ENCODE results near the gene SMARCD2. TPM values are rescaled to one million over a fixed set of nuclear protein-coding genes. Genes with fewer than 3 reads are reported as not detected.

Gene SMARCD2
- total and polyA plus RNA-seq, 7 donors, result 44.4 to 122 (median 95.9) TPM

- H3K4me1 ChIP-seq, result peaks cover 0 to 12% (median 5%) of the 10 kb centered on the region in 4 donors
- no peak overlapping the region for H3K27ac ChIP-seq
- intact Hi-C loops (cut with DNase I), result no loop called here
- DNase-seq, result no peak
- no peaks in the 10 kb centered on the region for H3K9me3 ChIP-seq
- TF ChIP-seq CTCF (IDR thresholded peaks at IDR 0.05) (no peak), POLR2A (IDR thresholded peaks at IDR 0.05) (no peak), POLR2AphosphoS5 (IDR thresholded peaks at IDR 0.05) (no peak), EP300 (IDR thresholded peaks at IDR 0.05) (no peak)
- no peak overlapping the region for H3K4me3 ChIP-seq
- no peaks in the 10 kb centered on the region for H3K27me3 ChIP-seq
- no peaks in the 10 kb centered on the region for H3K36me3 ChIP-seq
- 89 to 92% methylated on average over 2 of the region's 2 CpGs for WGBS, 2 donors
These were observed 10.8 kb upstream of the SMARCD2 start for GRCh38 chr17:63853260-63853659.

- no peaks in the 10 kb centered on the region for H3K27me3 ChIP-seq
- intact Hi-C loops (cut with DNase I), result no loop called here
- H3K4me1 ChIP-seq, result peaks cover 0 to 32% (median 11%) of the 10 kb centered on the region in 4 donors
- no peak overlapping the region for H3K27ac ChIP-seq
- no peaks in the 10 kb centered on the region for H3K9me3 ChIP-seq
- H3K4me3 ChIP-seq, result no peak overlapping the region
- H3K36me3 ChIP-seq, result no peaks in the 10 kb centered on the region
- no peak for TF ChIP-seq POLR2AphosphoS5 (IDR thresholded peaks at IDR 0.05)
- no peak for TF ChIP-seq CTCF (IDR thresholded peaks at IDR 0.05)
- TF ChIP-seq POLR2A (IDR thresholded peaks at IDR 0.05), result no peak
- no peak for TF ChIP-seq EP300 (IDR thresholded peaks at IDR 0.05)
- WGBS, 2 donors, result 85 to 90% methylated on average over 9 of the region's 9 CpGs
- peak; percentile 56 for DNase-seq
These were observed 7.9 kb upstream of the SMARCD2 start for GRCh38 chr17:63850401-63850800.

GRCh38 chr17:63848834-63849689, 6.6 kb upstream of the SMARCD2 start:
- Histone ChIP-seq H3K27ac (peak overlapping the region; percentile 55 to 81 (median 64)), H3K36me3 (no peaks in the 10 kb centered on the region), H3K4me3 (peak overlapping the region; percentile 8 to 39 (median 24)), H3K27me3 (no peaks in the 10 kb centered on the region), H3K9me3 (no peaks in the 10 kb centered on the region), H3K4me1 (peaks cover 0 to 40% (median 17%) of the 10 kb centered on the region in 4 donors)
- TF ChIP-seq POLR2AphosphoS5 (IDR thresholded peaks at IDR 0.05) (peak in 2 of 4 donors; percentile 35 to 43), CTCF (IDR thresholded peaks at IDR 0.05) (peak; percentile 50 to 77 (median 63)), EP300 (IDR thresholded peaks at IDR 0.05) (no peak), POLR2A (IDR thresholded peaks at IDR 0.05) (no peak)
- WGBS, 2 donors, result 20 to 22% methylated on average over 82 of the region's 82 CpGs
- peak; percentile 96 for DNase-seq
- intact Hi-C loops (cut with DNase I), result no loop called here

- Histone ChIP-seq H3K4me1 (peaks cover under 1 to 50% (median 25%) of the 10 kb centered on the region in 4 donors), H3K4me3 (no peak overlapping the region), H3K27ac (peak overlapping the region in 3 of 4 donors; percentile 55 to 81 (median 70)), H3K9me3 (no peaks in the 10 kb centered on the region), H3K36me3 (no peaks in the 10 kb centered on the region), H3K27me3 (no peaks in the 10 kb centered on the region)
- no peak for TF ChIP-seq POLR2A (IDR thresholded peaks at IDR 0.05)
- no peak for TF ChIP-seq CTCF (IDR thresholded peaks at IDR 0.05)
- no peak for TF ChIP-seq POLR2AphosphoS5 (IDR thresholded peaks at IDR 0.05)
- no peak for TF ChIP-seq EP300 (IDR thresholded peaks at IDR 0.05)
- DNase-seq, result peak; percentile 70
- intact Hi-C loops (cut with DNase I), result no loop called here
- 82 to 97% methylated on average over 3 of the region's 3 CpGs for WGBS, 2 donors
These were observed 5.2 kb upstream of the SMARCD2 start for GRCh38 chr17:63847525-63848249.
